ENCODE data around the gene CHMP4A.
"Not testable (repeated sequence)": the region's sequence is repeated elsewhere in the genome, so short reads cannot be mapped to it uniquely, and the experiment has no call there.

Gene CHMP4A

DNA sequence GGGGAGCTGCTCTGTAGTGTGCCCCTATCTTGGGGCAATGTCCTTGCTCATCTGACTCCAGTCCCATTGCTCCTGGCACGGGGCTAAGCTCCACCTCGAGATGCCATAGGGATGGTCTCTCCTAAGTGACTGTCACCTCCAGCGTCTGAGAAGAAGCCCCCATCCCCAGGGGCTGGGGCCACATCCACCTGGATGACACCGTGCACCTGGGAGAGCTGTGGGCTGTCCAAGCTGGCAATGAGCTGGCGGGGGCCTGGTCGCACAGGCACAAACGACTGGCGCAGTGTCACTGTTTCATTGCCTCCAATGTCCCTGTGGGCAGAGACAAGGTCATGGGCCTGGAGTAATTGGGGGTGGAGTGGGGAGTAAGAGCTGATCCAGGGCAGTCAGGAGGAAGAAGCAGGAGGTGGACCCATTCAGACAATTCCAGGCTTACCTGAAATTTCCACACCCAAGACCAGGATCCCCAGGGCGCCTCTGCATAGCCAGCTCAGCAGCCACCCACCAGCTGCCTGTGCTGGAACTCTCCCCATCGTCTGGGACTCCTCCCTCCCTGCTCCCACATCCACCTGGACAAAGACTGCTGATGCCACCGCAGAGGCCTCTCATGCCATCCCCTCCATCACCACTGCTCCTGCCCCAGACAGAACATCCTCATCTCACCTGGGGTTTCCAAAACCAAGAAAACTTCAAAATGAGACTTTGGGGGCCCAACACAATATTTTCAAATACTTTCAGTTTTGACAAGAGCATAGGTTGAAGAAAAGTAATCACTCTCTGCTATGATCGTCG is 36.1 kb upstream of the CHMP4A start:
- intact Hi-C loops (cut with DNase I), result no loop called here
- peak in 1 of 42 donors; percentile 11 for DNase-seq

GRCh38 chr14:24247422-24247821 is 34.1 kb upstream of the CHMP4A start:
- DNase-seq, result peak in 1 of 42 donors; percentile 13
- intact Hi-C loops (cut with DNase I), result no loop called here

GRCh38 chr14:24246765-24247212 is 33.5 kb upstream of the CHMP4A start:
- DNase-seq, result peak in 1 of 42 donors; percentile 4
- intact Hi-C loops (cut with DNase I), result no loop called here

DNA sequence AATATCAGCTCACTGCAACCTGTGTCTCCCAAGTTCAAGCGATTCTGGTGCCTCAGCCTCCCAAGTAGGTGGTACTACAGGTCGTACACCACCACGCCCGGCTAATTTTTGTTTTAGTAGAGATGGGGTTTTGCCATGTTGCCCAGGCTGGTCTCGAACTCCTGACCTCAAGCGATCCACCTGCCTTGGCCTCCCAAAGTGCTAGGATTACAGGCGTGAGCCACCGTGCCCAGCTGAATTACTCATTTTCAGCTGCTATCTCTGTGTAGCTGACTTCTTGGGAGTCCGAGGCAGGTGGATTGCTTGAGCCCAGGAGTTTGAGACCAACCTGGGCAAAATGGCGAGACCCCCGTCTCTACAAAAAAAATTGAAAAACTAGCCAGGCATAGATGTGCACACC is 32.1 kb upstream of the CHMP4A start:
- DNase-seq, result peak in 3 of 42 donors; percentile 0 to 8 (median 8)
- intact Hi-C loops (cut with DNase I), result not testable (repeated sequence)

- DNase-seq, result peak in 5 of 42 donors; percentile 11 to 40 (median 18)
- intact Hi-C loops (cut with DNase I), result loop anchor here (5.0 kb wide), 2 partner anchors 54 to 199 kb away; partner anchors contain the start of genes DHRS1, NOP9 and SDR39U1
Observed at GRCh38 chr14:24243336-24243836, 30.1 kb upstream of the CHMP4A start.

- intact Hi-C loops (cut with DNase I), result loop anchor here (5.0 kb wide), 2 partner anchors 55 to 200 kb away; partner anchors contain the start of genes DHRS1, NOP9 and SDR39U1
- DNase-seq, result peak in 41 of 42 donors; percentile 81 to 97 (median 93)
Observed at GRCh38 chr14:24241829-24242443, 28.6 kb upstream of the CHMP4A start.

DNA sequence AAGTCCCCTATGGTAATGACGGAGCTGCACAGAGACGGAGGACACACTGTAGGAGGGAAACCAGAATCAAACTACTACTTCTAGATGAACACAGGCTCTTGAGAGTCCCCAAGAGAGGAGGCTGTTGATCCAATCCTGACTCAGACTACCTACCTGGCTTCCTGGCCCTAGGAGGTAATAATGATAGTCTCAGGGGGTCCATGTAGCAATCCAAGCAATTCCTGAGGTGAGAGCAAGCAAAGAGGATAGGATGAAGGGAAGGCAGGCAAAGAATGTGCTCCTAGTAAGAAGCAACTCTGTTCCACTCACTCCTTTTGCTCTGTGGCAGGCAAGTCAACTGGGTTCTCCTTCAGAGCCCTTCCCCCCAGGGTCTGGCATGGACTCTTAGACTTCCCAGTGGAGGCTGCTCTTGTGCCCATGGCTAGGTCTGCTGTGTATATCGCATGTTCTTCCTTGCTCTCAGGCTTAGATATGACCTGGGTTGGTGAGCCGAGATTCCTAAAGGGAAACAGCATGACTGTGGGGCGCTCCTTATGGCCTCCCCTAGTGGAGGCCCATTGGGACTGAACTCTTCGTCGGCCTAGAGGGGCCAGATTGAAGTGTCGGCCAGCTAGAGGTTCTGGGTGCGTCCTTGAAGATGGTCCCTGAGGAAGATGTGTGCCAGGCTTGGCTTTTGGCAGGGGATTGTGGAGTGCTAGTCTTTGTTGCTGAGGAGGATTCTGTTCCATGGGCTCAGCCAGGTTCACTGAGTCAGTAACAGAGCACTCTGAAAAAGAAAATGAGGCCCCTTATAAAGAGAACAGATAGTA is 27.0 kb upstream of the CHMP4A start:
- DNase-seq, result peak in 1 of 42 donors; percentile 5
- intact Hi-C loops (cut with DNase I), result loop anchor here (5.0 kb wide), 2 partner anchors 57 to 202 kb away; partner anchors contain the start of genes DHRS1, NOP9 and SDR39U1

- peak in 1 of 42 donors; percentile 11 for DNase-seq
- intact Hi-C loops (cut with DNase I), result no loop called here
Observed at GRCh38 chr14:24238527-24239037, 25.3 kb upstream of the CHMP4A start.

- intact Hi-C loops (cut with DNase I), result no loop called here
- DNase-seq, result peak in 1 of 42 donors; percentile 21
Observed at GRCh38 chr14:24238123-24238522, 24.8 kb upstream of the CHMP4A start.

GRCh38 chr14:24237463-24237955 is 24.2 kb upstream of the CHMP4A start:
- intact Hi-C loops (cut with DNase I), result no loop called here
- no peak for DNase-seq

DNA sequence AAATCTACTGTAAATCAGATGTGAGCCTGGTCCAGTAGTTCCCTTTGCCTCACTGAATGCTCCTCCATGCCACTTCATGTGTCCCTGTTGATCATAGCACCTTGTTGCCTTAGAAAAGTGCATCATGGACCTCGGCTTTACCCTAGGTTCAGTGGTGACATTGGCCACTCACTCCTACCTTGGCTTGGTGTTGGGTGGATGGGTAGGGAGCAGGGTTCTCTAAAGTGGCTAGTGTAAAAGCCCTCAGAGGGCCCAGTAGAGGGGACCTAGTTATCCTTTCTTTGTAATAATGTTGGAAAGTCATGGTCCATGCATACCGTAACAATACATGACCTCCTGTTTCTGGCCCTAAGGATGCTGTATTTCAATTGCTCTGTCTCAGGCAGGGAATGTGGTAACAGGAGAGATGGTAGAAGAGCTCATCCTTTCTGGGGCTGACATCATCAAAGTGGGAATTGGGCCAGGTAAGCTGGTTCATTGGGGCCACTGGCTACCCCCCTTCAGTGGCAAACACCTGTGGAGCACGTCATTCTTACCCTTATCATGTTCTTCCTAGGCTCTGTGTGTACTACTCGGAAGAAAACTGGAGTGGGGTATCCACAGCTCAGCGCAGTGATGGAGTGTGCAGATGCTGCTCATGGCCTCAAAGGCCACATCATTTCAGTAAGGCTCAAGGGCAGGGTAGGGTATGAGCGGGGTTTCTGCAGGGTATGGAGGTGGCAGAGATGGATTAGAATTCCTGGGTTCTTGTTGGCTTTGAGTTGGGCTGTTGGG is 23.6 kb upstream of the CHMP4A start:
- intact Hi-C loops (cut with DNase I), result no loop called here
- DNase-seq, result peak in 1 of 42 donors; percentile 12

GRCh38 chr14:24235804-24236688 is 22.8 kb upstream of the CHMP4A start:
- DNase-seq, result no peak
- intact Hi-C loops (cut with DNase I), result no loop called here

DNA sequence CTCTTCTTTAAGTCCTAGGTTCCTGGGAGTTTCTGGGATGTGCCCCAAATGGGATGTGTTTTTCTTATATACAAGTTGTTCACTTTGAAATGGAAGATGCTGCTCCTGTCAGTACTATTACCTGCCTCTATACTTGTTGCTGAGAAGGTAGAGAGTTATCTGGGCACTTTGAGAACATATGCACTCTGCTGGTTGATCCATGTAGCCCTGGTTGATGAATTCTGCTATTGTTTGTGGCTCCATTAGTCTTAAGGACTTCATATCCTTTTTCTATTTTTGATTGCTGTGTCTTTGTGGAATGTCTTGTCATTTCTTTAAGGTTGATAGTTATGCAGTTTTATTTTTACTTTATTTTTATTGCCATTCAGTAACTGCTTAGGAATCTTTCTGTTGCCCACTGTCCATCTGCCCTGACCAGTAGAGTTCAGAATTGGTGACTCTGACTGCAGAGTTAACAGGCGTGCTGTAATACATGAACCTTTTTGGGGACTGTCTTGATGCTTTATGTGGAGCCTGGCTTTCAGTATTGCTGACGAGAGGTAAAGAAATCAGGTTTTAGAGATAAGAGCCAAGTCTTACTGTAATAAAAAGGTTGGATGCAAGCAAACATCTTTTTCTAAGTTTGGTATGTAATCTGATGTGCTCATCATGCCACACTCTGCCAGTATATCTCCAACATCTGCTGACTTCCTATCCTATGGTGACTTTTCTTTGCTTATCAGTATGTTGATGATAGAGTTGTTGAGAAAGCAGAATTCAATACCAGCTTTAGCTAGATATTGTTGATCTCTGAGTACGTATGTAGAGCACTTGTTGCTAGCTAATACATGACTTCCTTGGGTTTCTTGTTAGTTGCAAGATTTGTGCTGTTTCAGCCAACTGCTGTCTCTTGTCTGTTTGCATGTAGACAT is 21.1 kb upstream of the CHMP4A start:
- intact Hi-C loops (cut with DNase I), result no loop called here

DNA sequence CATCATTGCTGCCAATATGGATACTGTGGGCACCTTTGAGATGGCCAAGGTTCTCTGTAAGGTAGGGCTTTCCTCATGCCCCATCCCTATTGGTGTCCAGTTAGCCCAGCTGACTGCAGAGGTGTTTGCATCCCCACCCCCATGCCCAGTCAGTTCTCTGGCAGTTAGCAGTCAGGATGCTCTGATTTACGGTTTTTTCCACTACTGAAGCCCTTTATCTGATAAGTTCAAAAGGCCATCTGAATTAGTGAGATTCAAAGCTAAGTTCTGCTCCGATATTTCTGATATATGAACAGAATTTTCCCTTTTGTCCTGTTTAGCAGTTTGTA is 20.2 kb upstream of the CHMP4A start:
- DNase-seq, result no peak
- intact Hi-C loops (cut with DNase I), result loop anchor here (2.0 kb wide), 1 partner anchor 17 kb away; the partner anchor contains the start of gene MDP1

More for the DNA sequence above, 21.1 kb upstream of the CHMP4A start:
- DNase-seq, result no peak

DNA sequence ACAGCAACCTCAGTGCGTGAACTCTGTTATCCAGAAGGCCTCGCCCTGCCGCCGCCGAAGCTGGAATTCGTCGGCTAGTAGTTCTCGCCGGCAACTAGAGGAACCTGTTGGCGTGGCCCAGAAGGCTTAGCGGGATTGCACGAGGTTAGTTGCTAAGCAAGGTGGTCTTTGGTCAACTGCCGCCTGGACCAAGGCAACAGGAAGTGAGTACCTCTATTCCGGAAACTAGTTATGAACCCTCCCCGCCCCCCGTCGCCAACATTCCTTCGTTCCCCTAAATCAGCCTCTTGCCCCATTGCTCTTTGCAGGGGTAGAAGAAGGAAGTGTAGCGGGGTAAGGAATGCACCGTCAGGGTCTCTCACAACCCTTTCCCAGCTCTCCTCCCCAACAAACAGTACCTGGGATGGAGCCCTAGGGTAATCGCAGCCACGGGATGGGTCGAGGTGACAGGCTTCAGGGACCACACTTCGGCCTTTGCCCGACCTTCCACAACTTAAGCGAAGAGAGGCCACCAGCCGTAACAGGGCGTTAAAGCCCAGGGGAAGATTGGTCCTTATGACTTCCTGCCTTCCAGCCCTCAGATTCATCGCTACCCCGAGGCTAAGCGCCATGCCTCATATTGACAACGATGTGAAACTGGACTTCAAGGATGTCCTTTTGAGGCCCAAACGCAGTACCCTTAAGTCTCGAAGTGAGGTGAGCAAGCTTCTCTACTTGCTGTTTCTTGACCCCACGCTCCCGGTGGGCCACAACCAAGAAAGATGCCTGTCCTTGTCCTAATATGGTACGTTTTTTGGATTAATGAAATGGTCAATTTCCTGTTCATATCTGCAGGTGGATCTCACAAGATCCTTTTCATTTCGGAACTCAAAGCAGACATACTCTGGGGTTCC is 19.6 kb upstream of the CHMP4A start, which contains the start of gene GMPR2:
TSS of gene GMPR2 (plus strand) at position 285 of the 893 bp plus-strand sequence. CDS start at position 610, 325 bp downstream.
- peak in 2 of 42 donors; percentile 12 to 76 for DNase-seq
- intact Hi-C loops (cut with DNase I), result loop anchor here (2.0 kb wide), 1 partner anchor 16 kb away; the partner anchor contains the start of gene MDP1

All from head of caudate nucleus (tissue), 42 donors.